Spleen (tissue), 13 donors: ENCODE data around the gene SNX9. TPM values are rescaled to one million over a fixed set of nuclear protein-coding genes. Genes with fewer than 3 reads are reported as not detected.

Experiments
- DNase-seq: peaks from one replicate; pipeline ENCODE4 v3.0.0-alpha.2; 2020
- H3K27ac ChIP-seq, 8 donors: fragments of 200-600 bp; sonication (generic) in 7 of 8; 1 replicate in 4 of 8; 2 replicates in 4 of 8; pipeline versions ENCODE4 v1.5.0 to v1.8.0; 2016 to 2021; ENCODE audit warnings: inconsistent platforms in 4 of 8, mild to moderate bottlenecking in 4 of 8, moderate library complexity in 1 of 8
- H3K27me3 ChIP-seq, 7 donors: fragments of 200-600 bp; sonication (generic) in 6 of 7; replicated peaks in 1 of 7; 1 replicate in 4 of 7; 2 replicates in 3 of 7; pipeline versions ENCODE4 v1.5.0 to v1.8.0; 2016 to 2021; ENCODE audit warnings: inconsistent platforms in 3 of 7, mild to moderate bottlenecking in 1 of 7
- H3K36me3 ChIP-seq, 6 donors: fragments of 200-600 bp; sonication (generic) in 5 of 6; 1 replicate in 4 of 6; 2 replicates in 2 of 6; pipeline versions ENCODE4 v1.5.0 to v1.8.0; 2016 to 2021; ENCODE audit warnings: inconsistent platforms in 2 of 6
- H3K4me1 ChIP-seq, 6 donors: fragments of 200-600 bp; sonication (generic) in 5 of 6; 1 replicate in 3 of 6; 2 replicates in 3 of 6; pipeline versions ENCODE4 v1.5.0 to v1.8.0; 2016 to 2021; ENCODE audit warnings: inconsistent platforms in 3 of 6
- H3K4me3 ChIP-seq, 8 donors: fragments of 200-600 bp; sonication (generic) in 7 of 8; 1 replicate in 4 of 8; 2 replicates in 4 of 8; pipeline versions ENCODE4 v1.5.0 to v1.8.0; 2016 to 2021; ENCODE audit warnings: inconsistent platforms in 4 of 8, mild to moderate bottlenecking in 4 of 8, moderate library complexity in 2 of 8
- H3K9me3 ChIP-seq, 8 donors: fragments of 200-600 bp; sonication (generic) in 7 of 8; 1 replicate in 4 of 8; 2 replicates in 4 of 8; pipeline versions ENCODE4 v1.5.0 to v1.8.0; 2016 to 2021; ENCODE audit warnings: inconsistent platforms in 4 of 8
- POLR2A ChIP-seq, 3 donors: fragments of 450-650 bp; IDR thresholded peaks; one replicate each; pipeline ENCODE4 v1.5.1; 2017; ENCODE audit warnings: antibody characterized with exemption in 3 of 3, mild to moderate bottlenecking in 1 of 3
- POLR2AphosphoS5 ChIP-seq, 3 donors: sonication (generic); formaldehyde crosslinking; IDR thresholded peaks; one replicate each; pipeline ENCODE4 v1.5.1; 2017; ENCODE audit warnings: antibody characterized with exemption in 3 of 3
- WGBS, 5 donors: extraction: QIAGEN DNeasy Blood & Tissue Kit in 3 of 5; methylation state at CpG; one replicate each; pipeline versions ENCODE4 v1.1.5 to v1.1.7; 2013 to 2018; 5-methylcytosine and 5-hydroxymethylcytosine counted together
- intact Hi-C: fragments of 100-400 bp; cut with DNase I; formaldehyde crosslinking; loops from one replicate; pipeline ENCODE4 v1.15.0; 2023; ENCODE audit warnings: low total_unique reads
- long read RNA-seq, 2 donors: transcript quantifications; one replicate each; lab custom pipeline, GENCODE V29; 2026
- polyA plus RNA-seq, 3 donors: library from polyadenylated mRNA; stranded (reverse); fragments of 200-250 nt; gene quantifications; one replicate each; pipeline ENCODE4 v1.2.1, GENCODE V29; 2013
- total RNA-seq, 7 donors: library from RNA; depleted of rRNA in 3 of 7; stranded (reverse); fragments of >200 nt in 3 of 7; fragmentation: NEBNext Ultra II Directional in 4 of 7; extraction: Animal tissue kit (Norgen Biotek cat#: 25700) in 4 of 7; gene quantifications; one replicate each; pipeline versions ENCODE4 v1.1.0 to v1.2.1, GENCODE V29; 2016 to 2021
- TF ChIP-seq, protein P1 (sequence below), 11 experiments: fragments of 200-600 bp in 7 of 11; fragments of 450-650 bp in 4 of 11; sonication (generic) in 4 of 11; IDR thresholded peaks in 8 of 11; conservative IDR thresholded peaks in 3 of 11; 1 replicate in 7 of 11; 2 replicates in 4 of 11; pipeline versions ENCODE4 v1.4.0 to v1.8.0; 2016 to 2021; ENCODE audit warnings: antibody characterized with exemption in 11 of 11, inconsistent platforms in 4 of 11, mild to moderate bottlenecking in 1 of 11
- donor health status: healthy with polysubstance abuse.
- donor health status: DM: no; HTN: no; CAD: no; lungs with moderate emphysema.
- donor health status: DM: no; HTN: no; CAD: no.
- donor health status: Bipolar disorder and iron deficiency.
- donor health status: healthy.
- donor health status: DM: no; HTN: no; CAD: no.
- donor health status: DM: yes; HTN: yes; CAD: no.

The SNX9 gene
- total RNA-seq (10 to 100 TPM; 29.0 to 42.5 (median 36.1) TPM), polyA plus RNA-seq (10 to 100 TPM; 18.9 to 22.1 (median 20.8) TPM)
- long read RNA-seq, donor 1, full-length matches to known transcripts: 9 of 15 reads
- long read RNA-seq, donor 1, partial matches to known transcripts: 6 of 15 reads
- long read RNA-seq, donor 1, other reads (novel, unspliced or antisense): 0 of 15 reads
- long read RNA-seq, donor 2, full-length matches to known transcripts: 6 of 6 reads
- long read RNA-seq, donor 2, partial matches to known transcripts: 0 of 6 reads
- long read RNA-seq, donor 2, other reads (novel, unspliced or antisense): 0 of 6 reads

DNA sequence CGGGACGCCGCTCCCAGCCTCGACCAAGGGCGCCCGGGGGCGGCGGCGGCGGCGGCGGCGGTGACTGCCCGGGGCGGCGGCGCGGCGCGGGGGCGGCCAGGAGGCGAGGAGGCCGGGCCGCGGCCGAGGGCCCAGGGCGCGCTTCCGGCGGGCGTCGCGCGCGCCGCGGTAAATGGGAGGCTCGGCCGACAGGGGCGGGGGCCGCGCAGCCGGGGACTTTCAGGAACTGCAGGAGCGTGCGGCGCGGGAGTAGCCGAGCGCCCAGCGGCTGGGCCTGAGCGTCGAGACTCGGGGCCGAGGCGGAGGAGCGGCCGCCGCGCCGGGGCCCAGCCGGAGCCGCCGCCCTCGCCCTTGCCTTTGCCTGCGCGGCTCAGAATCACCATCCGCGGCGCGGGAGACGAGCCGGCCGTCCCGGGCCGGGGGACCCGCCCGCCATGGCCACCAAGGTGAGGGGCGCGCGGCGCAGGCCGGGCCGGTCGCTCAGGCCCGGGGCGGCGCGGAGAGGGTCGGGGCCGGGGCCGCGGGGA lies at the start of gene SNX9:
Gene SNX9 (plus strand): TSS at position 246 of the 527 bp plus-strand sequence. CDS start 189 bp downstream, at position 435.
- peak in 1 of 3 donors; percentile 43 for TF ChIP-seq POLR2A (IDR thresholded peaks at IDR 0.05)
- TF ChIP-seq, protein P1, sequence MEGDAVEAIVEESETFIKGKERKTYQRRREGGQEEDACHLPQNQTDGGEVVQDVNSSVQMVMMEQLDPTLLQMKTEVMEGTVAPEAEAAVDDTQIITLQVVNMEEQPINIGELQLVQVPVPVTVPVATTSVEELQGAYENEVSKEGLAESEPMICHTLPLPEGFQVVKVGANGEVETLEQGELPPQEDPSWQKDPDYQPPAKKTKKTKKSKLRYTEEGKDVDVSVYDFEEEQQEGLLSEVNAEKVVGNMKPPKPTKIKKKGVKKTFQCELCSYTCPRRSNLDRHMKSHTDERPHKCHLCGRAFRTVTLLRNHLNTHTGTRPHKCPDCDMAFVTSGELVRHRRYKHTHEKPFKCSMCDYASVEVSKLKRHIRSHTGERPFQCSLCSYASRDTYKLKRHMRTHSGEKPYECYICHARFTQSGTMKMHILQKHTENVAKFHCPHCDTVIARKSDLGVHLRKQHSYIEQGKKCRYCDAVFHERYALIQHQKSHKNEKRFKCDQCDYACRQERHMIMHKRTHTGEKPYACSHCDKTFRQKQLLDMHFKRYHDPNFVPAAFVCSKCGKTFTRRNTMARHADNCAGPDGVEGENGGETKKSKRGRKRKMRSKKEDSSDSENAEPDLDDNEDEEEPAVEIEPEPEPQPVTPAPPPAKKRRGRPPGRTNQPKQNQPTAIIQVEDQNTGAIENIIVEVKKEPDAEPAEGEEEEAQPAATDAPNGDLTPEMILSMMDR (IDR thresholded peaks at IDR 0.05 in 8 of 11, conservative IDR thresholded peaks at IDR 0.05 in 3 of 11): peak in 2 of 11 experiments; percentile 12 to 15
- TF ChIP-seq POLR2AphosphoS5 (IDR thresholded peaks at IDR 0.05): peak; percentile 79 to 82 (median 81)
- H3K4me1 ChIP-seq: peaks cover 13 to 41% (median 25%) of the 10 kb centered on the region in 6 donors
- H3K36me3 ChIP-seq: no peaks in the 10 kb centered on the region
- peak; percentile 93 for DNase-seq
- WGBS, 5 donors: 0 to 1% (median 1%) methylated on average over 9 to 92 of the region's 92 CpGs
- H3K9me3 ChIP-seq: no peaks in the 10 kb centered on the region
- peak within 1 kb of the TSS; percentile 81 to 96 (median 92) for H3K27ac ChIP-seq
- intact Hi-C loops: no loop called here
- peaks cover 0 to 12% (median 0%) of the 10 kb centered on the region in 7 donors for H3K27me3 ChIP-seq
- H3K4me3 ChIP-seq: peak within 1 kb of the TSS; percentile 68 to 88 (median 72)

DNA sequence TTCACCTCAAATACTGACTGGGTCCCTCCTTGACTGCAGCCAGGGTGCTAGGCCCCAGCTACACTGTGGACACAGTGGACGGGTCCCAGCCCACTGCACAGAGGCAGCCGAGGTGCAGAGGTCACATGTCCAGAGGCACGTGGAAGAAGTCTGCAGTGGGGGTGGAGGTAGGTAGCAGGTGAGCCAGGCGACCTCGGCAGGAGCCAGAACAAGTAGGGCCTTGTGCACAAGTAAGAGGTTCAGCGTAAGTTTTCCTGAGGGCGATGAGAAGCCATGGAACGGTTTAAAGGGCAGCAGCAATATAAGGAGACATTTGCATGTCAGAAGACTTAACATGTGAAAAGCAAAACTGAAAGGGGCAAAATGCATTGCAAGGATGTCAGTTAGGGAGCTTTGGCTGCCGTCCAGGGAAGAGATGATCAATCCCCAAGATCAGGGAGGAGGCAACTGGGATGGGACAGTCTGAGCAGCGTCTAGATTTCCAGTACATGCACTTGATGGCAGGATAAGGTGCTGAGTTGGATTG lies 49.7 kb upstream of the SNX9 start:
- H3K9me3 ChIP-seq: peaks cover 0 to 12% (median 4%) of the 10 kb centered on the region in 8 donors
- no peak overlapping the region for H3K4me3 ChIP-seq
- peaks cover 0 to 23% (median 0%) of the 10 kb centered on the region in 7 donors for H3K27me3 ChIP-seq
- no peak for DNase-seq
- WGBS, 5 donors: 68 to 82% (median 75%) methylated on average over 10 of the region's 10 CpGs
- peaks cover 7 to 30% (median 19%) of the 10 kb centered on the region in 6 donors for H3K4me1 ChIP-seq
- H3K27ac ChIP-seq: no peak overlapping the region
- intact Hi-C loops: no loop called here
- H3K36me3 ChIP-seq: no peaks in the 10 kb centered on the region
- TF ChIP-seq POLR2A (IDR thresholded peaks at IDR 0.05): no peak
- TF ChIP-seq, protein P1 (IDR thresholded peaks at IDR 0.05 in 8 of 11, conservative IDR thresholded peaks at IDR 0.05 in 3 of 11): no peak
- no peak for TF ChIP-seq POLR2AphosphoS5 (IDR thresholded peaks at IDR 0.05)

DNA sequence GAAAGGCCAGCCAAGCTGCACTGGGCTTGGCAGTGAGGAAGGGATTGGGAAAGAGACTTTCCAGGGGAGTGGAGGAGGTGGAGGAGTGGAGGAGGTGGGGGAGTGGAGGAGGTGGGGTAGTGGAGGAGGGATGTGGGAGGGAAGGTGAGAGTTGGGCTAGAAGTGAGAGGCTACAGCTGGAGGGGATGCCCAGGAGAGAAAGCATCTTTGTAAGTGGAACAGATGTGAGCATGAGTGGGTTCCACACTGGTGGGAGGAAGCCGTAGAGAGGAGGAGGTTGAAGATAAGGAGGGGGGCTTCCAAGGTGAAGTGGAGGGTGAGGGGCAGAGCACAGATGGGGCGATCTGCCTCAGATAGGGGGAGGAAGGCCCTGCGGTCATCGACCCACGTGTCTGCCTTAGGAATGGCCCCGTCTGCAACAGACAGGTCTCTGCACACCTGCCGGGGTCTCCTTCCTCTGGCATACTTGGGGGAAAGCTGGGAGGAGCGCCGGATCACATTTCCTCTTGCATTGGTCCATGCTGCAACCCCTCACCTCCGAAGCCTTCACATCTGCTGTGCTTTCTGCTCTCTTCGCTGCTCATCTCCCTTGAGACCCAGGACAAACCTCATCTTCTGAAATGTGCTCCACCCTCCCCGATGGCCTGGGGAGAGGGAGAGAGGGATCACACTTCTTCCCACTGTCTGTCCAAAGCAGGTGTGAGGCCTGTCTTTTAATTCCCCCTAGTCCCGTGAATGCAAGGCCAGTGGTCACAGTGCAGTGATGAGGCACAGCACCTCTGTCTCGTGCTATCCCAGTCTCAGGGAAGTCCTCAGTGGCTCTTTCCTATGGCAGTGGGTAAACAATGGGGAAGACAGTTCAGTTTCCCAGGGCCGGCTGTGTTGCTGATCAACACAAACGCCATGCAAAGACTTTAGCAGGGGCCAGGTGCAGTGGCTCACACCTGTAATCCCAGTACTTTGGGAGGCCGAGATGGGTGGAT lies 48.6 kb upstream of the SNX9 start:
- H3K9me3 ChIP-seq: peaks cover 0 to 12% (median 4%) of the 10 kb centered on the region in 8 donors
- peaks cover 0 to 23% (median 0%) of the 10 kb centered on the region in 7 donors for H3K27me3 ChIP-seq
- 67 to 79% (median 74%) methylated on average over 16 to 17 of the region's 17 CpGs for WGBS, 5 donors
- H3K27ac ChIP-seq: no peak overlapping the region
- H3K36me3 ChIP-seq: no peaks in the 10 kb centered on the region
- peaks cover 4 to 18% (median 9%) of the 10 kb centered on the region in 6 donors for H3K4me1 ChIP-seq
- DNase-seq: no peak
- intact Hi-C loops: no loop called here
- TF ChIP-seq, protein P1 (IDR thresholded peaks at IDR 0.05 in 8 of 11, conservative IDR thresholded peaks at IDR 0.05 in 3 of 11): no peak
- no peak for TF ChIP-seq POLR2A (IDR thresholded peaks at IDR 0.05)
- TF ChIP-seq POLR2AphosphoS5 (IDR thresholded peaks at IDR 0.05): no peak
- no peak overlapping the region for H3K4me3 ChIP-seq
